ENCODE measurements around the gene LSM11.
"Not testable (repeated sequence)": the region's sequence is repeated elsewhere in the genome, so short reads cannot be mapped to it uniquely, and the experiment has no call there.

The LSM11 gene

GRCh38 chr5:157743163-157744050 is at the start of gene LSM11:
LSM11 (plus strand) TSS chr5:157743712; CDS start chr5:157743751, 39 bp downstream.
- DNase-seq (ENCODE audit: low read depth in 2 of 2): peak; percentile 76 to 88

- DNase-seq (ENCODE audit: low read depth in 2 of 2): not testable (repeated sequence)
These were observed 49.7 kb upstream of the LSM11 start for GRCh38 chr5:157693816-157694215.

GRCh38 chr5:157696154-157696553 is 47.4 kb upstream of the LSM11 start:
- not testable (repeated sequence) for DNase-seq (ENCODE audit: low read depth in 2 of 2)

GRCh38 chr5:157698674-157699073 is 44.8 kb upstream of the LSM11 start:
- not testable (repeated sequence) for DNase-seq (ENCODE audit: low read depth in 2 of 2)

- DNase-seq (ENCODE audit: low read depth in 2 of 2): no peak
These were observed 39.8 kb upstream of the LSM11 start for GRCh38 chr5:157703736-157704135.

GRCh38 chr5:157708866-157709265 is 34.6 kb upstream of the LSM11 start:
- DNase-seq (ENCODE audit: low read depth in 2 of 2): no peak

GRCh38 chr5:157709346-157709745 is 34.2 kb upstream of the LSM11 start:
- no peak for DNase-seq (ENCODE audit: low read depth in 2 of 2)

GRCh38 chr5:157710431-157710830 is 33.1 kb upstream of the LSM11 start:
- no peak for DNase-seq (ENCODE audit: low read depth in 2 of 2)

- no peak for DNase-seq (ENCODE audit: low read depth in 2 of 2)
These were observed 32.6 kb upstream of the LSM11 start for GRCh38 chr5:157710882-157711281.

- DNase-seq (ENCODE audit: low read depth in 2 of 2): no peak
These were observed 29.5 kb upstream of the LSM11 start for GRCh38 chr5:157713830-157714595.

GRCh38 chr5:157714596-157714864 is 29.0 kb upstream of the LSM11 start:
- DNase-seq (ENCODE audit: low read depth in 2 of 2): no peak

GRCh38 chr5:157718519-157718918 is 25.0 kb upstream of the LSM11 start:
- DNase-seq (ENCODE audit: low read depth in 2 of 2): no peak

- DNase-seq (ENCODE audit: low read depth in 2 of 2): no peak
These were observed 24.3 kb upstream of the LSM11 start for GRCh38 chr5:157719245-157719644.

GRCh38 chr5:157721159-157721558 is 22.4 kb upstream of the LSM11 start:
- no peak for DNase-seq (ENCODE audit: low read depth in 2 of 2)

- not testable (repeated sequence) for DNase-seq (ENCODE audit: low read depth in 2 of 2)
These were observed 20.6 kb upstream of the LSM11 start for GRCh38 chr5:157722895-157723294.

- DNase-seq (ENCODE audit: low read depth in 2 of 2): not testable (repeated sequence)
These were observed 16.9 kb upstream of the LSM11 start for GRCh38 chr5:157726607-157727006.

- DNase-seq (ENCODE audit: low read depth in 2 of 2): not testable (repeated sequence)
These were observed 15.7 kb upstream of the LSM11 start for GRCh38 chr5:157727858-157728257.

GRCh38 chr5:157729858-157730257 is 13.7 kb upstream of the LSM11 start:
- DNase-seq (ENCODE audit: low read depth in 2 of 2): no peak

GRCh38 chr5:157730900-157731271 is 12.6 kb upstream of the LSM11 start:
- DNase-seq (ENCODE audit: low read depth in 2 of 2): no peak

- peak; percentile 97 to 99 for DNase-seq (ENCODE audit: low read depth in 2 of 2)
These were observed 12.0 kb upstream of the LSM11 start, which contains the start of gene THG1L for GRCh38 chr5:157731272-157732129. THG1L (plus strand) TSS chr5:157731420; CDS start chr5:157731441, 21 bp downstream.

- no peak for DNase-seq (ENCODE audit: low read depth in 2 of 2)
These were observed 11.4 kb upstream of the LSM11 start for GRCh38 chr5:157732130-157732514.

Data from stimulated activated CD4-positive, alpha-beta T cell treated with anti-CD3 and anti-CD28 coated beads, Interleukin-15, amount 100 ng/mL, for 48 hours (primary cell).